HEK293T (cell line): ENCODE measurements around the gene GPR39.

ENCODE experiments used
- BHLHE40 ChIP-seq: fragments of 450-650 bp; IDR thresholded peaks from 2 replicates; pipeline ENCODE4 v1.6.1; 2016; ENCODE audit warnings: mild to moderate bottlenecking, moderate library complexity, borderline replicate concordance
- CTBP1 ChIP-seq: fragments of 450-650 bp; IDR thresholded peaks from 2 replicates; pipeline ENCODE4 v1.6.1; 2016; ENCODE audit warnings: borderline replicate concordance
- FOXA1 ChIP-seq: fragments of 450-650 bp; IDR thresholded peaks from 2 replicates; pipeline ENCODE4 v1.6.1; 2016; ENCODE audit warnings: mild to moderate bottlenecking
- FOXM1 ChIP-seq: fragments of 450-650 bp; IDR thresholded peaks from 2 replicates; pipeline ENCODE4 v1.6.1; 2017; ENCODE audit warnings: mild to moderate bottlenecking, borderline replicate concordance
- SUZ12 ChIP-seq: fragments of 450-650 bp; IDR thresholded peaks from 2 replicates; pipeline ENCODE4 v1.6.1; 2016; ENCODE audit warnings: mild to moderate bottlenecking
- TARDBP ChIP-seq: fragments of 450-650 bp; IDR thresholded peaks from 2 replicates; pipeline ENCODE4 v1.6.1; 2016

DNA sequence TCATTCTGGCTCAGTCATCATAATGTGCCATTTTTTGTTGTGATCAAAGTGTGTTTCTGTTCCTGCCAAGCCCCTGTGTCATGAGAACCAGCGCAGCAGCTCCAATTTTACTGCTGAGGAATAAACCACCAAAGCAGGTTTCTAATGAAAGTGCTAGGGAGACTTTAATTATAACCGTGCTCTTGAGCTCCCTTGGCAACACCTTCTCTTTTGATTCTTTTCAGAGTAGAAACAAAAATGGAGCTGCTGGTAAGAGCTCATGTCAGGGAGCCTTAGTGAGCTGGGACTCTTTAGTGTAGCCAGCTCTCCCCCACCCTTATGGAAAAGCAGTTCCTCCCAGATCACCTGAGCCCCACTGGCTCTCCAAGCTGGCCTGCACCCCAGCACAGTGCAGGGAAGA lies 179.1 kb downstream of the GPR39 start:
- TF ChIP-seq SUZ12 (no peak), TARDBP (no peak), BHLHE40 (no peak), CTBP1 (no peak), FOXA1 (no peak), FOXM1 (no peak)
